OCI-LY7 (cell line): ENCODE data around the gene TAS2R1.

Experiments used
- CTCF ChIP-seq: fragments of 200-600 bp; sonication (generic); conservative IDR thresholded peaks from 2 replicates; pipeline ENCODE4 v1.5.1; 2014; ENCODE audit warnings: mild to moderate bottlenecking, antibody characterized with exemption, low read length, moderate library complexity, mixed read lengths
- EZH2phosphoT487 ChIP-seq: fragments of 200-600 bp; sonication (generic); IDR thresholded peaks from 2 replicates; pipeline ENCODE4 v1.6.1; 2018; ENCODE audit warnings: low read depth, borderline replicate concordance, mild to moderate bottlenecking, mixed run types, antibody characterized with exemption, low read length, moderate library complexity, mixed read lengths

GRCh38 chr5:9644630-9645029 lies 14.5 kb upstream of the TAS2R1 start:
- TF ChIP-seq CTCF (no peak), EZH2phosphoT487 (no peak)
